GM06990 (cell line): ENCODE measurements around the gene RPS5.

Source experiments
- DNase-seq: peaks from one replicate; pipeline ENCODE4 v3.0.0-alpha.2; 2011; ENCODE audit not compliant: insufficient read length; ENCODE audit errors: extremely low read depth
- H3K27me3 ChIP-seq: replicated peaks from 2 replicates; pipeline ENCODE4 v1.6.0; 2011; ENCODE audit warnings: low read length; ENCODE audit not compliant: control insufficient read depth, insufficient read depth
- H3K36me3 ChIP-seq: 2 replicates; pipeline ENCODE4 v1.5.1; 2011; ENCODE audit warnings: low read length; ENCODE audit not compliant: control insufficient read depth, insufficient read depth
- H3K4me3 ChIP-seq: replicated peaks from 2 replicates; pipeline ENCODE4 v1.5.1; 2011; ENCODE audit warnings: low read depth, mild to moderate bottlenecking, control low read depth, low read length
- CTCF ChIP-seq: IDR thresholded peaks from 2 replicates; pipeline ENCODE4 v1.5.1; 2011; ENCODE audit warnings: low read length, control low read depth, mild to moderate bottlenecking, inconsistent platforms; ENCODE audit not compliant: insufficient read depth, poor library complexity, severe bottlenecking

RPS5 gene

GRCh38 chr19:58393725-58394033 lies 6.6 kb downstream of the RPS5 start:
- no peaks in the 10 kb centered on the region for H3K27me3 ChIP-seq
- no peak for DNase-seq
- no peak for TF ChIP-seq CTCF
- H3K4me3 ChIP-seq, result no peak overlapping the region
- H3K36me3 ChIP-seq, result peaks cover 37% of the 10 kb centered on the region

- DNase-seq, result no peak
- Histone ChIP-seq H3K36me3 (peaks cover 34% of the 10 kb centered on the region), H3K27me3 (no peaks in the 10 kb centered on the region), H3K4me3 (no peak overlapping the region)
- no peak for TF ChIP-seq CTCF
Observed at GRCh38 chr19:58394821-58395219, 7.8 kb downstream of the RPS5 start.

GRCh38 chr19:58395220-58395978 lies 8.3 kb downstream of the RPS5 start, which contains the start of gene RNF225:
Gene RNF225, plus strand, starts transcription at chr19:58395656. Its CDS starts 434 bp downstream, at chr19:58396090.
- H3K36me3 ChIP-seq, result peaks cover 34% of the 10 kb centered on the region
- no peak for DNase-seq

GRCh38 chr19:58395979-58396627 lies 9.0 kb downstream of the RPS5 start:
- no peak for DNase-seq
- peaks cover 31% of the 10 kb centered on the region for H3K36me3 ChIP-seq
- H3K27me3 ChIP-seq, result no peaks in the 10 kb centered on the region
- TF ChIP-seq CTCF, result no peak
- no peak overlapping the region for H3K4me3 ChIP-seq

More at GRCh38 chr19:58395220-58395978, 8.3 kb downstream of the RPS5 start, which contains the start of gene RNF225:
- Histone ChIP-seq H3K4me3 (no peak within 1 kb of the TSS), H3K27me3 (no peaks in the 10 kb centered on the region)
- TF ChIP-seq CTCF, result no peak

DNA sequence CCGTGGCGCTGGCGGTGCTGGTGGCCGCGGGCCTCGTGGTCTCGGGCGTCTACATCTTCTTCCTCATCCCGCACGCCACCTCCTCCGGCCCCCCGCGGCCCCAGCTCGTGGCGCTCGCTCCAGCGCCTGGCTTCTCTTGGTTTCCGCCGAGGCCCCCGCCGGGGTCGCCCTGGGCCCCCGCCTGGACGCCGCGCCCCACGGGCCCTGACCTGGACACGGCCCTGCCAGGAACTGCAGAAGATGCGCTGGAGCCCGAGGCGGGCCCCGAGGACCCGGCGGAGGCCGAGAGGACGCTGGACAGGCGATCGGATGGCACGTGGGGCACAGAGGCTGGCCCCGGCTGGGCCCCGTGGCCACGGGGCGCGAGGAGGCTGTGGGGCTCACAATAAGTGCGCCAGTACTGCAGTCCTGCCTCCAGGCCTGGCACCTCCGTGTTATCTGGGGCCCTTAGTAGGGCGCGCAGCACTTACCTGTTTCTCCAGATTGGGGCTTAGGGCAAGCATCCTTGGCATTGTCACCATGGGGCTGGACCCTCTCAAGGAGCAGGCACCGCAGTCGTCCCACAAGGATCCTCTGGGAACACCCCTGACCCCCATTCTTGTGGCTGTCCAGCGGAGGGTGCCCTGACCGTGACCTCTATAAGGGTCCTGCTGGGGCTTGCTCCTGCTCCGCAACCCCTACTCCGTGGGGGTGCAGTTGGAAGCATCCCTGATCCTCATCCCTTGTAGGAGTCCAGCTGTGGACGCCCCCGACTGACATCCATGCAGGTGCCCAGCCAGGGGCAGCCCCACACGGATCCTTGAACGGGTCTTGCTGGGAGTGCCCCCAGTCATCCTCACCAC lies 9.8 kb downstream of the RPS5 start:
- Histone ChIP-seq H3K4me3 (no peak overlapping the region), H3K27me3 (no peaks in the 10 kb centered on the region), H3K36me3 (peaks cover 29% of the 10 kb centered on the region)
- no peak for TF ChIP-seq CTCF
- no peak for DNase-seq
